NCI-H1694 treated with DMSO at 0.1 percent for 48 hours (cell line): Measurements from ENCODE around the gene CUL4A.
"Not testable (repeated sequence)": the region's sequence is repeated elsewhere in the genome, so short reads cannot be mapped to it uniquely, and the experiment has no call there.

Experiments
- DNase-seq: peaks from one replicate; lab custom pipeline; 2025; lab: John Stamatoyannopoulos, UW

CUL4A gene

DNA sequence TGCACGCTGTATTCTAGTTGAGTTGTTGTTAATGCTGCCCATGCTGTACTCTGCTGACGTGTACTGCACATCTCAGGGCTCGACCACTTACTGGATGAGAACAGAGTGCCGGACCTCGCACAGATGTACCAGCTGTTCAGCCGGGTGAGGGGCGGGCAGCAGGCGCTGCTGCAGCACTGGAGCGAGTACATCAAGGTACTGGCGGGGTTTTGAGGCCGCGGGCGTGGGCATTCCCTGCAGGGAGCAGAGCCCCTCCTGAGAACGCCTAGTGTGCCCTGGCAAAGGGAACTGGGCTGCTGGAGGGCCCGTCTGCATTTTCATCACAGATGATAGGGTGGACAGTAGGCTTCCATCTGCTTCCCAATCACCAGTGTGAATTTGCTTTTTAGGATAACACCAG, 29.9 kb downstream of the CUL4A start:
- no peak for DNase-seq

- DNase-seq: no peak
Measured at GRCh38 chr13:113239986-113240385, 30.6 kb downstream of the CUL4A start.

GRCh38 chr13:113241623-113242022, 32.2 kb downstream of the CUL4A start:
- DNase-seq: not testable (repeated sequence)

- DNase-seq: no peak
Measured at GRCh38 chr13:113243847-113244246, 34.4 kb downstream of the CUL4A start.

DNA sequence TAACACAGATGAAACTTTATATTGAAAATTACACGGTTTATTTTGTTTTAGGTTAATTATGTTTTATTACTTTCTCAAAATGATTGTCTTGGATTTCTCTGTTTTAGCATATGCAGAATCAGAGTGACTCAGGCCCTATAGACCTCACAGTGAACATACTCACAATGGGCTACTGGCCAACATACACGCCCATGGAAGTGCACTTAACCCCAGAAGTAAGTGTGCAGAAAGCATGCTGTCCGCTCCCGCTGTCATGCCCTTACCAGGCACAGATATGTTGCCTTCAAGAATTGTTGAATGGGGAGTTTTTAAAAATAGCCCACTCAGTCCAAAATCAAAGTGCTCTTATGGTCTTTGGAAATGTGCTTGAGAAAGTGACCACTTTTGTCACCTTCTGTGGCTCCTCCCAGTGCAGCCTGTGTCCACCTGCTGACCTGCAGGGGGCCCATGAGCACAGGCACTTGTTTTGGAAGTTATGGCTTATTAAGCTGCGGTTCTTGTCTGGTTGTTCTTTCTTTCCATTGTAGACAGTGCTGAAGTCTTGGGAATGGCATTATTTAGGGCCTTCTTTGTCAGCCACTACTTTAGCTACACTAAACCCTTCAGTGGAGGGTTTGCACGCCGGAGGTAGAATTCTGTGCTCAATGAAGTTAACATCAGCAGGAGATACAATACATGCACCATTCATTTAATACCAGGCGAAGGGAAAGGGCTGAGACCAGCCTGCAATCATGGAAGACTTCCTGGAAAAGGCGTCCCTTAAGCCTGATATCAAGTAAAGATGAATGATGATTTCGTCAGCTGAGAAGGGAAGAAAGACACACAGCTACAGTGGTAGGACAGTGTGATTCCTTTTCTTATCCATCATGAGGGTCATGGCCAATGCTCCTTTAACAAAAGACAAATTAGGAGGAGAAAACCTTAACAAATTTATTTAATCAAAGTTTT, 36.7 kb downstream of the CUL4A start:
- no peak for DNase-seq

DNA sequence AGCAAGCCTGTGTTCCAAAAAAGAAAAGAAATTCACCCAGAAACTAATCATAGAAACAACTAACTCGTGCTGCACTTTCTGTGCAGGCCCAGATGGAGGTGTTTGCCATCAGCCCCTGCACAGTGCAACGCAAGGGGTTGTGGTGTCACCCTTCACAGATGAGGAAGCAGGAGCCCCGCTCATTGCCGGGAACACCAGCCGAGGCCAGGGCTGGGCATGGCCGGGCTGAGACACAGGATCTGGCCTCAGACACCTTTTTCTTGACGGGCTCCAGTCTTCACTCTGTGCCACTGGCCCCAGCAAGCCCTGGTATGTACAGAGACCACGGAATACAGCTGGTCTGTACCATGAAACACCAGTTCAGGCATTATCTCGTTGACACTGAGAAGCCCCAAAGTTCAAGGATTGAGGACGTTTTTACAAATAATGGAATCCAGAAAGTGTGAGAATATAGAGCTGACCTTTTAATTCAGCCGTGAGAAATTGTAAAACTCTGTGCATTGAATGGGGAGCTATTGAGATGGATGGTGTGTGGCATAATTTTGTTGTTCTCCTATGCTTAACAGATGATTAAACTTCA, 43.2 kb downstream of the CUL4A start:
- no peak for DNase-seq

- not testable (repeated sequence) for DNase-seq
Measured at GRCh38 chr13:113257908-113258307, 48.5 kb downstream of the CUL4A start.

- DNase-seq: no peak
Measured at GRCh38 chr13:113258321-113259054, 49.1 kb downstream of the CUL4A start.

- DNase-seq: no peak
Measured at GRCh38 chr13:113260996-113261395, 51.6 kb downstream of the CUL4A start.

DNA sequence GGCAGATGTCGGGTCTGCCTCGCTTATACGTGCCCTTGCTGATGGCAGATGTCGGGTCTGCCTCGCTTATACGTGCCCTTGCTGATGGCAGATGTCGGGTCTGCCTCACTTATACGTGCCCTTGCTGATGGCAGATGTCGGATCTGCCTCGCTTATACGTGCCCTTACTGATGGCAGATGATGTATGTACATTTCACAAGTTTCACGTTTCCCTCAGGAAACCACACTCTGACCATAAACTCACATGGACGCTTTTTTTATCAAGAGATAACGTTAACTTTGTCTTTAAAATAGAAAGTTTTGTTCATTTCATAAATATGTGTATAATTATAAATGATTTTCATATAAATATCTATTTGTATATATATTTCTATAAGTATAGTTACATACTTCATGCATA, 53.6 kb downstream of the CUL4A start:
- not testable (repeated sequence) for DNase-seq

DNA sequence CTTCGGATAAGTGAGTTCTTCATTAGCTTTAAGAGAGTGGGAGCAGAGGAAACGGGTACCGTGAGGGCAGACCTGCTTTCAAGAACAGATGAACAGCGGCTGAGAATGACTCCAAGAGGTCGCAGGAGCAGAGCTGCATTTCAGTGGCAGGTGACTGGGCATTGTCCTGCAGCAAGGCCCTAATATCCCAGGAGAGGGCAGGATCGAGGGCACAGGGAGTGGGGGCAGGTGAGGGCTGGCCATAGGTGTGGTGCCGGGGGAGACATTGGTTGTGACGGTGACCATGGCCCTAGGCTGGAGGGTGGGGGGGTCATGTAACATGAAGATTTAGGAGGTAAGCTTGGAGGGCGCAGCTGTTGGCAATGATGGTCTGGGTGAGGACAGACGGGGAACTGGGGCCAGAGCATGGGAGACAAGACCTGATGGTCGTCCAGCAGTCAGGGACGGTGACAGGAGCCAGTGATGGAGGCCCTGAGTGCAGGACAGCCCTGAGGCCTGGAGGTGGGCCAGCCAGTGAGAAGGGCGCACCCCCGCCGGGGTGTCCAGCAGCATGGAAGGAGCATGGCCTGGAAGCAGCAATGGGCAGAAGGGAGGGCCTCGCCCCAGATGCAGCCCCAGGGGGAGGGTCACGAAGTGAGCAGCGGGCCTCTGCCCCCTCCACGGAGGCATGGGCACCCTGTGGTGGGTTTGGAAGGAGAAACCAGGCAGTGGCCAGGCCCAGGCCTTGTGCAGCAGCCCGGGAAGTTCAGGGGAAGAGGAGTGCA, 58.4 kb downstream of the CUL4A start:
- no peak for DNase-seq

DNA sequence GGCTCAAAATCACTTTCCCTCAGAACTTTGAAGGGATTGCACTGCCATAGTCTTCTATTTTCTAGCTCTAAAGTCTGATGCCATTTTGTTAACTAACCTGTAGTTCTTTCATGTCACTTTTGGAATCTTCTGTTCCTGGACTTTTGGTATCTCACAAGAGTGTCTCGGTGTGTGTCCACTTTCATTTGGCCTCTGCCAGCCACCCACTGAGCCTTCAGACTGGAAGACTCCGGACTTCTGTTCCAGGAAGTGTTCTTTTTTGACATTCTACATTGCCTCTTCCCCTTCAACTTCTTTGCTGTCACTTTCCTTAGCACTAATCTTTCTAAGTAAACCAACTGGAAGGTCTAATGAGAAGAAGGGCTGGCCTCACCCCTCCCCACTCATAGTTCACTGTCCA, 62.6 kb downstream of the CUL4A start:
- no peak for DNase-seq

- no peak for DNase-seq
Measured at GRCh38 chr13:113272701-113273181, 63.3 kb downstream of the CUL4A start.

DNA sequence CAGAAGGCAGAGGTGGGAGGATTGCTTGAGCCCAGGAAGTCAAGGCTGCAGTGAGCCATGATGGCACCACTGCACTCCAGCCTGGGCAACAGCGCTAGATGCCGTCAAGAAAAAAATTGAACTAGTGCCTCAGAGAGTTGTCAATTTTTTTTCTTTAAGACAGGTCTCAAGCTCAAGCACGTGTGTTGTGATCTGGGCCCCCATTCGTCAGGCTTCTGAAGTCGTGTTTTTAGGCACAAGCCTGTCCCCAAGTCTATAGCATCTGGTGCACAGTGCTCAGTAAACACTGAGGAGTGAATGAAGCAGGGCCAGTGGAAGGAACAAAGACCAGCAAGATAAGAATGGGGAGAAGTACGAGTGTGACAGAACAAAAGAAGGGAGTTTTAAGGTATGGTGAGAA, 63.9 kb downstream of the CUL4A start:
- no peak for DNase-seq

GRCh38 chr13:113273851-113274590, 64.6 kb downstream of the CUL4A start:
- no peak for DNase-seq

GRCh38 chr13:113274721-113275120, 65.3 kb downstream of the CUL4A start:
- no peak for DNase-seq

- DNase-seq: peak; percentile 63
Measured at GRCh38 chr13:113275387-113275786, 66.0 kb downstream of the CUL4A start.

GRCh38 chr13:113280126-113280525, 70.7 kb downstream of the CUL4A start:
- DNase-seq: no peak

DNA sequence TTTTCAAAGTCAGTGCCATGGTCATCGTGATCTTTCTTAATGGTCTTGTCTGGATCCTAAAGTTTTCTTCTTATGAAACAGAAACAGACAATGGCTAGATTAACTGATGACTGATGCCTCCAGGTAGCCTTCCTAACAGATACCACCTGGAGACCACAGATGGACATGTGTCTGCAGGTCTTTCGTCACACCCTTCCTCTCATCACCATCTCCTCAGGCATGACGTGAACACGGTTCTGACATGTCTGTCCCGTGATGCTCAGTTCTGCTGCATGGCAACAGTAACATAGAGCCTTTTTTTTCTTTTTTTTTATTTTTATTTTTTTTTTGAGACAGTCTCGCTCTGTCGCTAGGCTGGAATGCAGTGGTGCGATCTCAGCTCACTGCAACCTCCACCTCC, 74.5 kb downstream of the CUL4A start:
- DNase-seq: no peak

- no peak for DNase-seq
Measured at GRCh38 chr13:113288880-113289279, 79.5 kb downstream of the CUL4A start.

GRCh38 chr13:113291129-113291528, 81.7 kb downstream of the CUL4A start:
- no peak for DNase-seq
